ENCODE results near the gene BRPF3.

BRPF3 gene

GRCh38 chr6:36196113-36196879 lies at the start of gene BRPF3:
BRPF3 (plus strand) TSS chr6:36196744; CDS start chr6:36200323, 3,579 bp downstream.
- DNase-seq = no peak

- no peak for DNase-seq
Measured at GRCh38 chr6:36147294-36147693, 49.2 kb upstream of the BRPF3 start.

- DNase-seq = no peak
Measured at GRCh38 chr6:36149476-36149875, 47.1 kb upstream of the BRPF3 start.

- DNase-seq = no peak
Measured at GRCh38 chr6:36150283-36150682, 46.3 kb upstream of the BRPF3 start.

GRCh38 chr6:36154286-36154685 lies 42.3 kb upstream of the BRPF3 start:
- DNase-seq = no peak

- no peak for DNase-seq
Measured at GRCh38 chr6:36155662-36156061, 40.9 kb upstream of the BRPF3 start.

GRCh38 chr6:36160147-36160760 lies 36.3 kb upstream of the BRPF3 start:
- no peak for DNase-seq

- no peak for DNase-seq
Measured at GRCh38 chr6:36169023-36170007, 27.2 kb upstream of the BRPF3 start.

GRCh38 chr6:36170704-36171103 lies 25.8 kb upstream of the BRPF3 start:
- DNase-seq = no peak

- no peak for DNase-seq
Measured at GRCh38 chr6:36171573-36171972, 25.0 kb upstream of the BRPF3 start.

GRCh38 chr6:36177166-36177565 lies 19.4 kb upstream of the BRPF3 start:
- DNase-seq = no peak

- DNase-seq = no peak
Measured at GRCh38 chr6:36178544-36178943, 18.0 kb upstream of the BRPF3 start.

- DNase-seq = no peak
Measured at GRCh38 chr6:36180126-36180525, 16.4 kb upstream of the BRPF3 start.

- DNase-seq = no peak
Measured at GRCh38 chr6:36184311-36184710, 12.2 kb upstream of the BRPF3 start.

GRCh38 chr6:36186199-36186598 lies 10.3 kb upstream of the BRPF3 start:
- no peak for DNase-seq

GRCh38 chr6:36187446-36187845 lies 9.1 kb upstream of the BRPF3 start:
- DNase-seq = no peak

- no peak for DNase-seq
Measured at GRCh38 chr6:36195471-36196112, 952 bp upstream of the BRPF3 start.

- no peak for DNase-seq
Measured at GRCh38 chr6:36196880-36197548, 470 bp downstream of the BRPF3 start.

- no peak for DNase-seq
Measured at GRCh38 chr6:36197739-36198221, 1.2 kb downstream of the BRPF3 start.

- DNase-seq = no peak
Measured at GRCh38 chr6:36198986-36199385, 2.4 kb downstream of the BRPF3 start.

- no peak for DNase-seq
Measured at GRCh38 chr6:36200154-36200891, 3.8 kb downstream of the BRPF3 start.

All from cortex of kidney (tissue), 1 donor.